ENCODE results near the gene ACOT4.
"Not testable (repeated sequence)": the region's sequence is repeated elsewhere in the genome, so short reads cannot be mapped to it uniquely, and the experiment has no call there.

ACOT4 gene

GRCh38 chr14:73582102-73582979, 9.3 kb upstream of the ACOT4 start:
- DNase-seq, result not testable (repeated sequence)

DNA sequence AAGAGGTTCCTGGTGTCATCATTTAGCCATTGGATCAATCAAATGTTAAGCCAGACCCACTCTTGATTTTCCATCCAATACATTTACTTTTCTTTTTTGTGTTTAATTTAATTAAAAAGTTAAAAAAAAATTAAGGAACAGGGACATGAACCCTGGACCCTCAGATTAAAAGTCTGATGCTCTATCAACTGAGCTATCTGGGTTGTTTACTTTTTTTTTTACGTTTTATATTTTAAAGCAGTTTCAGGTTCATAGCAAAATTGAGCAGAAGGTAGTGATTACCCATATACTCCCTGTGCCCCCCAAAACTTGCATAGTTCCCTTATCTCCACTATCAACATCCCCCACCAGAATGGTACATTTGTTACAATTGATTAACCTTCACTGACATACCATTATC, 3.0 kb upstream of the ACOT4 start:
- no peak for DNase-seq

DNA sequence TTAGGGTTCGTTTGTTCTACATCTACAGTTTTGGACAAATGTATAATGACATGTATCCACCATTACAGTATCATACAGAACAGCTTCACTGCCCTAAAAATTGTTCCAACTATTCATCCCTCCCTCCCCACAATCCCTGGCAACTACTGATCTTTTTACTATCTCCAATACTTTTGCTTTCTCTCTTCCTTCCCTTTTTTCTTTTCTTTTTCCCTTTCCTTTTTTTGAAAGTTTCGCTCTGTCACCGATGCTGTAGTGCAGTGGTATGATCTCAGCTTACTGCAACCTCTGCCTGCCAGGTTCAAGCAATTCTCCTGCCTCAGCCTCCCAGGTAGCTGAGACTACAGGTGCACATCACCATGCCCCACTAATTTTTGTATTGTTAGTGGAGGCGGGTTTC, 2.6 kb upstream of the ACOT4 start:
- no peak for DNase-seq

DNA sequence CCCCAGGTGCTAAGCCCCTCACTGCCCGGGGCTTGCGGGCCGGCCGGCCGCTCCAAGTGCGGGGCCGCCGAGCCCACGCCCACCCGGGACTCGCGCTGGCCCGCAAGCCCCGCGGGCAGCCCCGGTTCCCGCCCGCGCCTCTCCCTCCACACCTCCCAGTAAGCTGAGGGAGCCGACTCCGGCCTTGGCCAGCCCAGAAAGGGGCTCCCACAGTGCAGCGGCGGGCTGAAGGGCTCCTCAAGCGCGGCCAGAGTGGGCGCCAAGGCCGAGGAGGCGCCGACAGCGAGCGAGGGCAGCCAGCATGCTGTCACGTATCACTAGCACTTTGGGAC, 1.0 kb upstream of the ACOT4 start:
- not testable (repeated sequence) for DNase-seq

DNA sequence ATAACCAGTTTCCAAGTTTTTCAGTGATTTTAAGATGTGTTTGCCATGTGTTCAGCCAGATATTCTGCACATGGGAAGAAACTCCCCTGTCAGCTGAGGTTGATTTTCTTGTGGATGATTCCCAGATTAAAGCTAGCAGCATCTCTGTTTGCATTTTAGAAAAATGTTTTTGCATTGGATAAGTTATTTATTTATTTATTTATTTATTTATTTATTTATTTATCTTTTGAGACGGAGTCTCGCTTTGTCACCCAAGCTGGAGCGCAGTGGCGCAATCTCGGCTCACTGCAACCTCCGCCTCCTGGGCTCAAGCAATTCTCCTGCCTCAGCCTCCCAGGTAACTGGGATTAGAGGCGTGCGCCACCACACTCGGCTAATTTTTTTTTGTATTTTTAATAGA, 2.8 kb downstream of the ACOT4 start:
- DNase-seq, result no peak

- no peak for DNase-seq
These were observed 7.8 kb downstream of the ACOT4 start for GRCh38 chr14:73599499-73599898.

DNA sequence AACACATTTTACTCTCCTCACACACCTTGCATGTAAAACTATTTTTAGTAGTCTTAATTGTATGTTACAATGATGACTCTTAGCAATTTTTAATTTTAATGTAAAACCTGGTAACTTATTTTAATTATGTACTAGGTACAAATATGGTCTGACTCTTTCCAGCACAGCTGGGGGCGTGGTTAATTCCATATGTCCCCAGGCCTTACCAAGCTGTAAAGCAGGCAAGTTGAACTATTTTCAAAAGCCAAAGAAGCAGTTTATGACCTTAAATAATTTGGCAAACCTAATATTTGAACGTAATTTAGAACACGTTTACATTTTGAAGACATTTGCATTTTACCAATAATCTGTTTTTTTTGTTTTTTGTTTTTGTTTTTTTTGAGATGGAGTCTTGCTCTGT, 11.3 kb downstream of the ACOT4 start:
- DNase-seq, result no peak

DNA sequence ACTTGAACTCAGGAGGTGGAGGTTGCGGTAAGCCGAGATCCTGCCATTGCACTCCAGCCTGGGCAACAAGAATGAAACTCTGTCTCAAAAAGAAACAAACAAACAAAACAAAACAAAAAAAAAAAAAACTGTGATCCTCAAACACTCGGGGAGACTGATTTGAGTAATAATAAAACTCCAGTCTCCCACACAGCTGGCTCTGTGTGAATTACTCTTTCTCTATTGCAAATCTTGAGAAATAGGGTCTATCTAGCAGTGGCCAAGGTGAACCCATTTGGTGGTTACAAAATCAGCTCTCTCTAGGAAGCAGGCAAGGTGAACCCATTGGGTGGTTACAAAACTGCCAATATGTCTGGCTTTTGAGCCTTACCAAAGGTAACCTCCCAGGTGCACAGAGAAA, 14.6 kb downstream of the ACOT4 start:
- no peak for DNase-seq

DNA sequence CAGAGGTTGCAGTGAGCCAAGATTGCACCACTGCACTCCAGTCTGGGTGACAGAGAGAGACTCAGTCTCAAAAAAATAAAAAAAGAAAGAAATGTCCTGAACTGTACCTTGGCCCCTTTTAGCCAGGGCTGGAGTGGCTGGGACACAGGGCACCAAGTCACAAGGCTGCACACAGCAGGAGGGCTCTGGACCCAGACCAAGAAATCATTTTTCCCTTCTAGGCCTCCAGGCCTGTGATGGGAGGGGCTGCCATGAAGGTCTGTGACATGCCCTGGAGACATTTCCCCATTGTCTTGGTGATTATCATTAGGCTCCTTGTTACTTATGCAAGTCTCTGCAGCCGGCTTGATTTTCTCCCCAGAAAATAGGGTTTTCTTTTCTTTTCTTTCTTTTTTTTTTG, 15.6 kb downstream of the ACOT4 start:
- no peak for DNase-seq

GRCh38 chr14:73610687-73611086, 19.0 kb downstream of the ACOT4 start:
- DNase-seq, result no peak

DNA sequence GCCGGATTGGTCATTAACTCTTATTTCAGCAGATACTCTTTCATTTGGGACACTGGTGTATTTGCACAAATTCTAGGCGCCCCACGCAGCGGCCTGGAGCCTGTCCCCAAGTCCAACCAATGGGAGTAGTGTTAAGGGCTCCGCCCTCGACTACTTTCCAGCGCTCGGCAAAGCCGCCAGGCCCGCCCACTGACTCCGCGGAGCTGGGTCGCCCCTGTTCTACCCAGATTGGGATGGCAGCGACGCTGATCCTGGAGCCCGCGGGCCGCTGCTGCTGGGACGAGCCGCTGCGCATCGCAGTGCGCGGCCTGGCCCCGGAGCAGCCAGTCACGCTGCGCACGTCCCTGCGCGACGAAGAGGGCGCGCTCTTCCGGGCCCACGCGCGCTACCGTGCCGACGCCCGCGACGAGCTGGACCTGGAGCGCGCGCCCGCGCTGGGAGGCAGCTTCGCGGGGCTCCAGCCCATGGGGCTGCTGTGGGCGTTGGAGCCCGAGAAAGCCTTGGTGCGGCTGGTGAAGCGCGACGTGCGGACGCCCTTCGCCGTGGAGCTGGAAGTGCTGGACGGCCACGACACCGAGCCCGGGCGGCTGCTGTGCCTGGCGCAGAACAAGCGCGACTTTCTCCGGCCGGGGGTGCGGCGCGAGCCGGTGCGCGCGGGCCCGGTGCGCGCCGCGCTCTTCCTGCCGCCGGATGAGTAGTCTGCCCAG, 20.8 kb downstream of the ACOT4 start, which contains the start of gene ACOT6:
TSS of gene ACOT6 (plus strand) at position 179 of the 707 bp plus-strand sequence. CDS start at position 234, 55 bp downstream.
- peak; percentile 70 to 72 for DNase-seq

DNA sequence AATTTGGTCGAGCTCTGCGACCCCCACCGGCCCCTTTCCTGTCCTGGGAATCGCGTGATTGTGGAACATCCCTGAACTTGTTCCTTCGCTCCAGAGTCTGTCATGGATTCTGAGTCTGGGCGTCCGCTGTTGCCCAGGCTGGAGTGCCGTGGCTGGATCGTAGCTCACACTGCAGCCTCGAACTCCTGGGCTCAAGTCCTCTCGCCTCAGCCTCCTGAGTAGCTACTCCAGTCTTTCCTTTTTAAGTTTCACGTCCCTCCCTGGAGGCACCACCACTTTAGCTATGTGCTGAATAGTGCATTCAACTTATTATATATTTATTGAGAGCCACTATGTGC, 21.3 kb downstream of the ACOT4 start:
- peak; percentile 29 to 35 for DNase-seq

DNA sequence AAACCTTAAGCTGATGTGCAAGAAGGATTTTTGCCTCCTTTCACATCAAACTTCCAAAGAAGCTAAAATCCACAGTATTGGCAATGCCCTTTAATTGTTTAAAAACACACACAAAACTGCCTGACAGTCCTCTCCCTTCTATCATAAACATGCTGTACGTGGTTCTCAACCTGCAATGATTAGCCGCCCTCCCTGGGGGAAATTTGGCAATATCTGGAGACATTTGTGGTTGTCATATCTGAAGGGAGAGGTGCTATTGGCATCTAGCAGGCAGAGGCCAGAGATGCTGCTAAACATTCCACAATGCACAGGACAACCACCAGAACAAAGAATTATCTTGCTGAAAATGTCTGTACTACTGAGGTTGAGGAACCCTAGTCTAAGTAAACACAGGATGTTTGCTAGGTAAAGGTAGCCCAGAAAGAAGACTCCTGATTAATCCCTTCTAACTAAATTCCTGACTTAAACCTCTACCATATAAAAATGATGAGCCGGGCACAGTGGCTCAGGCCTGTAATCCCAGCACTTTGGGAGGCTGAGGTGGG, 21.8 kb downstream of the ACOT4 start:
- DNase-seq, result no peak

- no peak for DNase-seq
These were observed 25.2 kb downstream of the ACOT4 start for GRCh38 chr14:73616831-73617230.

DNA sequence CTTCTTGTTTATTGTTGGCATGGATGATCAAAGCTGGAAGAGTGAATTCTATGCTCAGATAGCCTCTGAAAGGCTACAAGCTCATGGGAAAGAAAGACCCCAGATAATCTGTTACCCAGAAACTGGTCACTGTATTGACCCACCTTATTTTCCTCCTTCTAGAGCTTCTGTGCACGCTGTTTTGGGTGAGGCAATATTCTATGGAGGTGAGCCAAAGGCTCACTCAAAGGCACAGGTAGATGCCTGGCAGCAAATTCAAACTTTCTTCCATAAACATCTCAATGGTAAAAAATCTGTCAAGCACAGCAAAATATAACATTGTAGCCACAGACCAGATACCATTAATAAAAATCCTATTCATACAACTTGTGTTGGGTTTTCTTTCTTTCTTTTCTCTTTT, 27.9 kb downstream of the ACOT4 start:
- no peak for DNase-seq

- DNase-seq, result no peak
These were observed 28.6 kb downstream of the ACOT4 start for GRCh38 chr14:73620268-73620667.

DNA sequence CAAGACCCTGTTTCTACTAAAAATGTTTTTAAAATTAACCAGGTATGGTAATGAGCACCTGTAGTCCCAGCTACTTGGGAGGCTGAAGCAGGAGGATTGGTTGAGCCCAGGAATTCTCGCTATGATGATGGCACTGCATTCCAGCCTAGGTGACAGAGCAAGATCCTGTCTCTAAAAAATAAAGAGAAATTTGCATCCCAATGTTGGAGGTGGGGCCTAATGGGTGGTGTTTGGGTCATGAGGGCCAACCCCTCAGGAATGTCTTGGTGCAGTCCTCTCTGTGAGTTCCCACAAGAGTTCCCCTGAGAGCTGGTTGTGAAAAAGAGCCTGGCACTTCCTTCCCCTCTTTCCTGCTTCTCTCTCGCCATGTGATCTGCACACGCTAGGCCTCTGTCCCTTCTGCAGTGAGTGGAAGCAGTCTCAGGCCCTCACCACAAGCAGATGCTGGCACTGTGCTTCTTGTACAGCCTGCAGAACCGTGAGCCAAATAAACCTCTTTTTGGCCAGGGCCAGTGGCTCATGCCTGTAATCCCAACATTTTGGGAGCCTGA, 31.9 kb downstream of the ACOT4 start:
- no peak for DNase-seq

- no peak for DNase-seq
These were observed 34.0 kb downstream of the ACOT4 start for GRCh38 chr14:73625706-73626105.

GRCh38 chr14:73627151-73627558, 35.5 kb downstream of the ACOT4 start:
- DNase-seq, result no peak

DNA sequence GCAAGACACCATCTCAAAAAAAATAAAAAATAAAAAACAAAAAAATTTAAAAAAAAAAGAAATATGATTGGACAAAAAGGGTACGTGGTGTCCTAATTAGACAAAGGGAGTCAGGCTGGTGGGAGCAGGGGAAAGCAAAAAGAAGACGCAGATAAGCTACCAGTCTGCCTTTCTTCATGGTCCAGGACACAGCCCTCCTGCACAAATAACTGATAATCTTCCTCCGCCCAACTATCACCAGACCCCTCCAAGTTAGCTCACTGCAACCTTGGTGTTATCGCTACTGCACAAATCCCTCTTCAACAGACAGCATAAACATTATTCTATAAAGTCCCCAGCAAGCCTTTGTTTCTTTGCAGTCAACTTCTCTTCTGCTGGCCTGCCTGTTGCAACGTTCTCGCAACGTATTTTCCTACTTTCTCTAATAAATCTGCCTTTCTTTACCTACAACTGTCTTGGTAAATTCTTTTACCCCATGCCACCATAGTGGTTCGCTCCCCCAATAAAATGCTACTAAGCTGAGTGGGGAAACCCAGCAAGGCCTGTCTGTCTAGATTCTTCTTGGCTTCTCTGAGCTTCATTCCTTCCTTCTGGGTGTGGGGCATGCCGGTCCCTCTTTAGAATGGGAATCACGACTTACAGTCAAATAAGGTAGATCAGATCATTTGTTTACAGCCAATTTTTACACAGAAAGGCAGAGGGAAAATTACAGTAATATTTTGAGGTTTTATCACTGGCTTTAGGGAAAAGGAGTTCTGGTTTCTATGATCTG, 38.5 kb downstream of the ACOT4 start:
- DNase-seq, result no peak

DNA sequence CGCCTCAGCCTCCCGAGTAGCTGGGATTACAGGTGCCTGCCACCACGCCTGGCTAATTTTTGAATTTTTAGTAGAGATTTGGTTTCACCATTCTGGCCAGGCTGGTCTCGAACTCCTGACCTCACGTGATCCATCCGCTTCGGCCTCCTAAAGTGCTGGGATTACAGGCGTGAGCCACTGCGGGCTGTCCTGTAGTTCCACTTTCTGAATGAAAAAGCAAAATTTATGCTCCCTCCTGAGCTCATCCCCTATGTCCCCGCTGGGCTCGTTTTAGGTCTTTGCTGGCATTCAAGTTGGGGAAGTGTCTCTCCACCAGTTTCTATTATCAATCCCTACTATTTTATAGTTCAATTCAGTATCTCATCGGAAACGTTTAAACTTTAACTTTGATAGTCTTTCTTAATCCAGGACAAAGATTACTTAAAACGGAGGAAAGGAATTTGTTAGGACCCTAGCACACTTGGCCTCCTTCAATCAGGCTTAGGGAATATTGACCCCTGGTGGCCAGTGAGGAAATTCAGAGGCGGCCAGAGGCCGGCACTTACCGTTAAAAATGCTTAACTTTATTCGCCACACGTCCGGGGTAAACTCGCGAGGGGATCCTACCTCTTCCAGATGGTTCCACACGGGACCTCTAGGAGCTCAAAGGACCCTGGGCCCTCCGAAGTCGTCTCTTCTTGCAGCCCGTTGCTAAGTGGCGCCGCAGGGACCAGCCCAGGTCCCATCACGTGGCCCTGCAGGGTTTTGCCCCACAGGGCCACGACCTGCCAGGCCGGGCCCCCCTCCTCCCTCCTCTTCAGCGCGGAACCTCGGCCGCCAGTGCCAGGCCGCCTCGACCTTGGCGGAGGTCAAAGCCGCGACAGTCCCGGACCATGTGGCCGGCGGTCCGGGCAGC, 41.7 kb downstream of the ACOT4 start:
- DNase-seq, result peak; percentile 46 to 73
